Glomerular endothelial cell (primary cell): ENCODE data around the gene KIF5A. TPM values are rescaled to one million over a fixed set of nuclear protein-coding genes. Genes with fewer than 3 reads are reported as not detected.
A peak's percentile ranks its signal among the peaks of the same experiment; 100 is the strongest.
"Not testable (repeated sequence)": the region's sequence is repeated elsewhere in the genome, so short reads cannot be mapped to it uniquely, and the experiment has no call there.

Source experiments
- DNase-seq: peaks from one replicate; pipeline ENCODE4 v3.0.0-alpha.2; 2011; ENCODE audit warnings: low read depth, low spot score; ENCODE audit errors: extremely low read depth
- total RNA-seq: library from RNA; depleted of rRNA; stranded (reverse); fragments of >200 nt; gene quantifications from 2 replicates; pipeline ENCODE4 v1.2.3, GENCODE V29; 2015

Gene KIF5A
- total RNA-seq, 1 donor from 2014 or later, result 0.06 TPM

GRCh38 chr12:57580466-57580795, 30.6 kb downstream of the KIF5A start:
- DNase-seq, result no peak

GRCh38 chr12:57581802-57582201, 32.0 kb downstream of the KIF5A start:
- DNase-seq, result no peak

GRCh38 chr12:57582440-57582839, 32.6 kb downstream of the KIF5A start:
- no peak for DNase-seq

- DNase-seq, result peak; percentile 48
Measured at GRCh38 chr12:57583008-57583831, 33.4 kb downstream of the KIF5A start.

- no peak for DNase-seq
Measured at GRCh38 chr12:57584050-57584449, 34.2 kb downstream of the KIF5A start.

- no peak for DNase-seq
Measured at GRCh38 chr12:57584690-57585089, 34.8 kb downstream of the KIF5A start.

GRCh38 chr12:57585156-57585555, 35.3 kb downstream of the KIF5A start:
- DNase-seq, result no peak

GRCh38 chr12:57586128-57586527, 36.3 kb downstream of the KIF5A start:
- no peak for DNase-seq

GRCh38 chr12:57586832-57587429, 37.1 kb downstream of the KIF5A start:
- no peak for DNase-seq

GRCh38 chr12:57588951-57589610, 39.2 kb downstream of the KIF5A start:
- DNase-seq, result not testable (repeated sequence)

GRCh38 chr12:57590479-57590863, 40.6 kb downstream of the KIF5A start:
- no peak for DNase-seq

- DNase-seq, result no peak
Measured at GRCh38 chr12:57590864-57591781, 41.3 kb downstream of the KIF5A start, which contains the start of gene PIP4K2C. PIP4K2C (plus strand) TSS chr12:57591192; CDS start chr12:57591290, 98 bp downstream.

- no peak for DNase-seq
Measured at GRCh38 chr12:57591782-57592325, 42.0 kb downstream of the KIF5A start.

GRCh38 chr12:57592551-57593165, 42.8 kb downstream of the KIF5A start:
- DNase-seq, result no peak

- DNase-seq, result no peak
Measured at GRCh38 chr12:57593187-57593586, 43.3 kb downstream of the KIF5A start.

GRCh38 chr12:57600395-57600794, 50.6 kb downstream of the KIF5A start:
- DNase-seq, result no peak

- no peak for DNase-seq
Measured at GRCh38 chr12:57602544-57602943, 52.7 kb downstream of the KIF5A start.

GRCh38 chr12:57603324-57603723, 53.5 kb downstream of the KIF5A start:
- DNase-seq, result no peak

GRCh38 chr12:57603815-57604453, 54.1 kb downstream of the KIF5A start:
- DNase-seq, result no peak
